ENCODE results near the gene MORN5.

Gene MORN5

DNA sequence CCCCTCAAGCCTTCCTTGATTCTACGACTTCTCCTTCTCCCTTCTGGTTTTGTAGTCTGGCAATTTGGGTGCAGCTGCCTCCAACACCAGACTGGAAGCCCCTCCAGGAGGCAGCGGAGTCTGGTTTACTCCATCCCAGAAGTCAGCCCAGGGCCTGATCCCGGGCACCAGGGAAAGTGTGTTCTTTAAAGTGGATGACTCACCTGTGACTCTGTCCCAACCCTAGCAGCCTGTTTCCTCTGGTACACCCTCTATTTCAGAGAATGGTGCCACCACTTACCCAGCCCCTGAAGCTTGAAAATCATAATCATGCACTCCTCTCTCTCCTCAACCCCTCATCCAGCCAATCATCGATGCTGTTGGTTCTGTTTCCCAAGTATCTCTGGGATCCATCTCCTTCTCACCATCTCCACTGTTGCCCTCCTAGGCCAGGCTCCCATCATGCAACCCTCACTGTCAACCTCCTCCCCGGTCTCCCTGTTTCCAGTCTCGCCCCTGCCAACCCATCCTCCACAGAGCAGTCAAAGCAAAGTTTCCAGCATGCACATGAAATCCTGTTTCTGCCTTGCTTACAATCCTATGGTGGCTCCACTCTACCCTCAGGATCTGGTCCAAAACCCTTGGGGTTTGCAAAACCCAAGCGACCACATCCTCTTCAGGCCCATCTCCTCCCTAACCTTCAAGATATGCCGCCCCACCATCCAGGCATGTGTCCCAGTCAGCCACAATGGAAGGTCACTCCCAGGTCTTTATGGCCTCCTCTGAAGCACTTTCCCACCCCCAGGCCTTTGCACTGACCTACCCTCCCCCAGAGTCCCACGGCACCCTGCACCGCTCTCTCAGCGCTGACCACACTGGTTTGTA is 58.6 kb downstream of the MORN5 start:
- no peak for DNase-seq

DNA sequence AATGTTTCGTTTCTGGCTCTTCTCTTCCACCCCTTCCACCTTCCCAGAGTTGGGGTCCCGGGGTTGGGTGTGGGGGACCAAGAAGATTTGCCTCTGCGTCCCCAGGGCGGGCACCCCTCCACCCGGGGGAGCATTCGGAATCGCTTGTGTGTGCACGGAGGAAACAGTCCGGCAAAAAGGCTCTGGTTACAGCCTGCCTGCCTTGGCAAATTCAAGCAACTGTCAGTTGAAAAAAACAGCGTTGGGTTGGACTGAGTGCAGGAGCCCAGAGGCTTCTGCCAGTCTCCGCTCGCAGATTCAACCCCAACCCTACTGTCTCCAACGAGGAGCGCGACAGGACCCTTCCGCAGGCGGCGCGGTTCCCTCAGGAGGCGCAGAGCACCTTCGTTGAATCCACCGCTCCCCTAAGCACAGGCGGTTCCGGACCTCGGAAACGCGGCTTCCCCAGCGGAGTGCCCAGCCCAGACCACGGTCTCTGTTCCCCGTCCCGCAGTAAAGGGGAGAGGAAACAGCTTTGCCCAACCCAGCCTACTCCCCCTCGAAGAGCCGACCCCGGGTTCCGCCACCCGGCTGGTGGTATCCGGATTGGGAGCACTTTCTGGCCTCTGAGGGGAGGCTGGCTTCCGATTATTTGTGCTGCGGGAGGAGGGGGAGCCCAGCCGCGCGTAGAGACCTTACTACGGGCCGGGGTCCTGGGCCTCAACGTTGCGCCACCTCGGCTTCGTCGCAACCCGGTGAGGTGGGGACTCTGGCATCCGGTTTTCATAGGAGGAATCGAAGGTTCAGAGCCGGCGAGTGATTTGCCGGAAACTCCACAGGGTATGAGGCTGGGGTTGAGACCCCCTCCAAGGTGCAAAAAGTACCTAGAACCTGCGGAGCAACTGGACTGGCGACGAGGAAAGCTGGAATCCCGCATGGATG is 59.5 kb downstream of the MORN5 start:
- DNase-seq = no peak

DNA sequence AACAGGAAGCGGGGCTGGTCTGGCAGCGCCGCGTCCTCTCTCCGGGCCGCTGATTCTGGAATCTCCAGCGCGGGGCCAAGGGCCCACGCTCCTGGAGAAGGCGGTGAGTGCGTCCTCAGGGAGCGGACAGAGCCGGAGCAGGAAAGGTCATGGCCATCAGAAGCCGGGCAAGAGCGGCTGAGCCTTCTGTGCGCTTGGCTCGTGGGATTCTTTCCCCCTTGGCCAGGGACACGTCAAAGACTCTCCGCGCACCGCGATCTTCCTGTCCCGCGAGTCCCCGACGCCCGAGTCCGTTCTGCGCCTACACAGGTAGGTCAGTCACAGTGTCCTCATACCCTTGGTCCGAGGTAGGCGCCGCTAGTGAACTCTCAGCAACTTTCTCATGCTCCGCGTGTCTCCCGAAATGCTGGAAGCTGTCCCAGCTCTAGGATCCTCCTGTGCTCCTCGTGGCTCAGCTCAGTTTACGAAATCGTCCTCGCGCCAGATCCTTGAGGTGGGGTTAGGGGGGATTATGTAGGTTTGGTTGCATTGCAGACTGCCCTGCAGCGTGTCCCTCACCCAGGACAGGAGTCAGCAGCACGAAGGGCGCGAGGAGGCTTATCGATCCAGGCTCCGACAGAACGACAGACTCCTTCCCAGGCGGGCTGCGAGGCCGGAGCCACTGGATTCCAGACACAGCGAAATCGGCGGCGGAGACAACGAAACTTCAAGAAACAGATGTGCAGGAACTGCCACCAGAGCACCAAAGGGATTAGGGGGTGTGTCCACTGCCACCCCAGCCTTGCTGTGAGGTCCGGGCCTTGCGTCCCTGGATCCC is 60.4 kb downstream of the MORN5 start:
- DNase-seq = no peak

DNA sequence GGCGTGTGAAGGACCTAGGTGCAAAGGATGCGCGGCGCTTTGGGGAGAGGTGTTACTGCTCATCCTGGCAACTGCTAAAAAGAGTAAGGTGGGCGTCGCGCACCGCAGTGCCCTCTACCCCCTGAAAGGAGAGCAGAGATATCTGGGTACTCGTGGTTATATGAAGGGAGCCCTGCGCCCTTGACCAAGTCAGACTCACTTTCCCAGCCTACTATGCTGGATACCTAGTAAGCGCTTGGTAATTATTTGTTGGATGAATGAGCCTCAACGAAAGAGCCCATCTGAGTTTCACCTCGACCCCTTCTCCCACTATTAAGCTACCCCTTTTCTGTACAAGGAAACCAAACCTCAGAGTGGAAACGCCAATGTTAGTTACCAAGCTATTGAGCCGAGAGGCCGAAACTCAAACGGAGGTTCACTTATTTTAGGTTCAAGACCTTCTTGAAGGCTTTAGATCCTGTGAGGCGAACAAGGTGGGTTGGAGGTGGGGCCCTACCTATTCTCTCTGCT is 61.0 kb downstream of the MORN5 start:
- DNase-seq = no peak

DNA sequence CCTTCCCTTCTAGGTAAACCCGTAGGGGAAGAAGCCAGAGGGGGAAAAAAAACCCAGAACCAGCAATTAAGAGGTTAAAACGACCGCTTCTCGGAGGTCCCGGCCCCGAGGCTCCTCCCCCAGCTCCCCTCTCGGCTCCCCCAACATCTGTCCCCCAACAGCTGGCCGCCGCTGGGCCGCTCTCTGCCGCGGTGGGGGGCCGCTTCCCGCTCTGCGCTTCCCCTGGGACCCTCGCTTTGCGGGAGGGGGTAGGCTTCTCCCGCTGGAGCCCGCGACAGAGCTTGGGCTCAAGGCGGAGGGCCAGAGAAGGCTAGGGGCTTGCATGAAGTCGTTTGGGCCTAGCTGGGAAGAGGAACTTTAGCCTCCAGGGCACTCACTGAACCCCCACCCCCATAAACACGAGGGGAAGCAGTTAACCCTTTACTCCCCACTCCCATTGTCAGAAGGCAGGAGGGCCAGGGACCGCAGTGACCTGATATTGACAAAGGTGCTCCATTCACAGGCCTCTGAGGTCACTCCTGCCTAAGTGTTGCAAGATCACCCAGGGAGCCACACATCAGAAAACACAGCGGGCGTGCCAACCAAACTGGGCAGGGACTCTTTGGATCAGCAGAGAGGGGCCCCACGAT is 61.6 kb downstream of the MORN5 start:
- no peak for DNase-seq

DNA sequence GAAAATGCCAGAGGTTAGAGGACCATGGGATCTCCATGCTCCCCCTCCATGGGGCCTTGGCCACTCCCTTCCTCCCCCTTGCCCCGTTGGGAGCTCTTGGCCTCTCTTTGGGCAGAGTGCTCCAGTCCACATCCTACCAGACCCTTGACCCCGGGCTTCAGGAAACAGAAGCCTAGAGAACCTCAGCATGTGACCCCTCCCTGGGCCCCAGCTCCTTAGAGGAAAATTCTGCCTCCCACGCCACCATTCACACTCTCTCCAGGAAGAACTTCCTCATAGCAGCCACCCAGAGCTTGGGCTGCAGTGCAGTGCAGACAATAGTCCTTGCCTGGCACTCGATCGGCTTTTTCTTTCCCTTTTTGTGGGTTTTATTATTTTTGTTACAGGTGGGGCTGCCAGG is 63.1 kb downstream of the MORN5 start:
- no peak for DNase-seq

DNA sequence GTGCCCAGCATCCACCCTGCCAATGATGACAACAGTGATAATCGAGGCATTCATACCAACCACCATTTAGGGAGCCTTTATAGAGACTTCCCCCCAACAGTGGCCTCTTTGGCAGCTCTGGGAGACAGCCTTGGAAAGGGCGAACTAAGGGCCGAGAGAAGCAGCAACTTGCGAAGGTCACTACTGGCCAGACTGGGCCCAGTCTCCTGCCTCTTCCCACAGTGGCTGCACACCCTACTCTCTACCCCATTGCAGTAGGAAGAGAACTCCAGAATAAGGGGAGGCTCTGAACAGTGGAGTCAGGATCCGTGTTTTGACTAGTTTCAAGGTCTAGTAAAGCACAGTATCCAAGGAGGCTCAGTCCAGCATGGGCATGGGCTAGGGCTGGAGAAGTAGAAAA is 63.7 kb downstream of the MORN5 start:
- DNase-seq = no peak

DNA sequence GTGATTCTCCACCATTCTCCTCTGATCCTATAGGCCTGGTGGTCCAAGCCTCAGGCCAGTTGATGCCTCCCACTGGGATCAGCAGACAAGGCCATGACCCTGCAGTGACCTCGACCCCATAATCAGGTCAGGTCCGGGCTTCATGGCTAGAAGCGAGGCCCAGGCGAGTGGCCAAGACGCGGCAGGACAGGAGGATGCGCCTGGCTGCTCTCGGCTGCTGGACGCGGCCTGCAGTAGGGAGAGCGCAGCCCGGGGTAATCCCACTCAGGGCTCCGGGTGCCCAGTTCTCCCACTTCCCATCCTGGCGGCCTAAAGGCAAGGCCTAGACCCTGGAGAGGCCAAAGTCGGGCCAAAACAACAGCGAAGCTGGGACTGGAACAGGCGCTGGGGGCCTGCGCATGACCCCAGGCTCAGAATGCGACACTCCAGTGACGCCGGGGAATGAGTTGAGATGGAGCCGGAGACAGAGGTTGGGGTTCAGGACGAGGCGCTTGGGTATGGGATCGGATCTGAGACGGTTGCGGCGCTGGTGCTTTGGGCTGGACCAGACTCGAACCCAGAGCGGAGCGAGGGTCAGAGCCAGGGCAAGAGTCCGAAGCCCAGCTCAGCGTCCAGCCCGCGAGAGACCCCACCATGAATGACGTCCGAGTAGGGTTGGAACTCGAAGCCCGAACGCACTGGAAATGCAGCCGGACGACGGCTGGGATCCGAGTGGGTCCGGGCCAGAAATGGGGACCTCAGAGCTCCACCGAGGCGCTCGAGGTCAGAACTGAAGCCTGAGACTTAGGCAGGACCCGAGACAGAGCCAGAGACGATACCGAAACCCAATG is 65.8 kb downstream of the MORN5 start:
- DNase-seq = no peak

DNA sequence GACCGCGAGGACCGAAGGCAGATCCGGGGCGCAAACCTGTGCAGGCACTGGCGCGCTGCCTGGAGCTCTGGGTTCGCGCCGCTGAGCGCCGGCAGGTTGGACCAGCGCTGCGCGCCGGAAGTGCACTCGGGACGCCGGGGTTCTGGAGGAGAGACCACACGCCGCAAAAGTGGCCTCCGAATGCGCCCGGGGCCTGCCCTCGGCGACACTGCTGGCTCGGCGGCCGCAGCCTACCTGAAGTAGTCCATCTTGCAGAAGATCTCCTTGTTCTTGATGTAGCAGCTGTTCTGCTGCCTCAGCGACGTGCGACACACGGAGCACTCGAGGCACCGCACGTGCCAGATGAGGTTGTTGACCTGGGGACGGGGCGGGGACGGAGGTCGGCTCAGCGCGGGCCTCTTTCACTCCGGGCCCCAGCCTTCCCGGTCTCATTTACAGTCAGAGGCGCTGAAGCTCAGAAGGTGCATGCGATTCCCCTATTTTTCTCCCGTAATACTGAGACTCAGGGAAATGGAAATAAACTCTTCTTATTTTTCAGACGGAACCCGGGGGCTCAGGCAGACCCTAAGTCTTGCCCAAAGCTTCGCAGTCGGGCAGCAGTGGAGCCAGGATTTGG is 66.5 kb downstream of the MORN5 start:
- DNase-seq = no peak

DNA sequence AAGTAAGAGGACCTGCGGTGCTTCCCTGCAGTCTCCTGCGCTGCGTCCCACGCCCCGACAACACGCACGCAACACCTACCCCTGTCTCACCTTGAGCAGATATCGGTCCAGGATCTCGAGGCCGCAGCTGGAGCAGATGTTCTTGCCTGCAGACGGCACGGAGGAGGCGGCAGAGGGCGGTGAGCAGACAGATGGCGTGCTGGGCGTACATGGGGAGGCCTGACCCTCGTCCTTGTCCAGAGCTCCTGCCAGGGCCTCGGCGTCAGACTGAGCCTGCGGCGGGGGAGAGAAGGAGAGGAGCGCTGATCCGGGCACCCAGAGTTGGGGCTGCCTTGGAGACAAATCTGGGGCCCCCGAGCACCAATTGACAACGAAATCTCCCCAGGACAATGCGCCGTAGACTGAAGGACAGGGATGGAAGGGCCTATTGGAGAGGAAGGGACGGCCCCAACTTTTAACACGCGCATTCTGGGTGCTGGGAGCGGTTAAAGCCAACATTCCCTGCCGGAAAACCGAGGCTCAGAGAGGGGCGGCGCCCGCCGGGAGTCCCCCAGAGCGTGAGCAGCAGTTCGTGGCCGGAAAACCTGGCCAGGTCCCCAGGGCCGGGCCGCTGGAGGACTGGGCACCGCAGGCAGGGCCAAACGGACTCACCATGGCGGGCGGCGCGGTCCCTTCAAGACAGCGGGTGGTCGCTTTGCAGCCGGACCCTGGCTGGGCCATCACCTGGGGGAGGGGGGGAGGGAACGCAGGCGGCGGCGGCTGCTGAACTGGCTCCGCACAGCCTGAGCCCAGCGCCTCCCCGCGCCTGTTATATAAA is 67.3 kb downstream of the MORN5 start:
- no peak for DNase-seq

DNA sequence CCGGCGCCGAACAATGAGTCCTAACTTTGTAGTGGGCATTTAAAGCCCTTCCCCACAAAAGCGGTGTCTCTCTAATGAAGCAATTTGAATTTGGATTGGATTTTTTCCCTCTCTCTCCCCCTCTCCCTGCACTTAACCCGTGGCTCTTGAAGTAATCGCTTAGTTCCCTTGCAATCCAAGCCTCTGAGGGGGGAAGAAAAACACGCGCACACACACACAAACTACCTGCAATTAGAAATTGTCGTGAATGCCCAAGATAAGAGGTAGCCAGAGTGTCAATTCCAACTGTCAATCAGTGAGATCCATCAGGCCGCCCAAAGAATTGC is 67.8 kb downstream of the MORN5 start:
- DNase-seq = no peak

DNA sequence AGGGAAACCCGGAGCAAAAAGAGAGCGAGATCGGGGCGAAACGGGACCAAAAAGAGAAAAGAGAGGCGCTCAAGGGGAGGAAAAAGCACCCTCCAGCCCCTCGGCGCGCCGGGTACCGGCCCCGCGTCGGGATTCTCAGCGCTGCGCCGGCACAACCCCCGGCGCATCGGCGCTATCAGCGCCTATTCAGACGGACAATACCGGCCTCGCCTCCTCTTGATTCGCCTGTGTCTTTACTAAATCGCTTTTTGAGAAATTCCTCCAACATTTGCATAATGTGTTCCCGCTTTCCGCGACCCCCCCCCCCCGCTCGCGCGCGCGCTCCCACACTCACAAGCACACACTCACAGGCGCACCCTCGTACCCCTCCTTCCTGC is 68.5 kb downstream of the MORN5 start:
- no peak for DNase-seq

DNA sequence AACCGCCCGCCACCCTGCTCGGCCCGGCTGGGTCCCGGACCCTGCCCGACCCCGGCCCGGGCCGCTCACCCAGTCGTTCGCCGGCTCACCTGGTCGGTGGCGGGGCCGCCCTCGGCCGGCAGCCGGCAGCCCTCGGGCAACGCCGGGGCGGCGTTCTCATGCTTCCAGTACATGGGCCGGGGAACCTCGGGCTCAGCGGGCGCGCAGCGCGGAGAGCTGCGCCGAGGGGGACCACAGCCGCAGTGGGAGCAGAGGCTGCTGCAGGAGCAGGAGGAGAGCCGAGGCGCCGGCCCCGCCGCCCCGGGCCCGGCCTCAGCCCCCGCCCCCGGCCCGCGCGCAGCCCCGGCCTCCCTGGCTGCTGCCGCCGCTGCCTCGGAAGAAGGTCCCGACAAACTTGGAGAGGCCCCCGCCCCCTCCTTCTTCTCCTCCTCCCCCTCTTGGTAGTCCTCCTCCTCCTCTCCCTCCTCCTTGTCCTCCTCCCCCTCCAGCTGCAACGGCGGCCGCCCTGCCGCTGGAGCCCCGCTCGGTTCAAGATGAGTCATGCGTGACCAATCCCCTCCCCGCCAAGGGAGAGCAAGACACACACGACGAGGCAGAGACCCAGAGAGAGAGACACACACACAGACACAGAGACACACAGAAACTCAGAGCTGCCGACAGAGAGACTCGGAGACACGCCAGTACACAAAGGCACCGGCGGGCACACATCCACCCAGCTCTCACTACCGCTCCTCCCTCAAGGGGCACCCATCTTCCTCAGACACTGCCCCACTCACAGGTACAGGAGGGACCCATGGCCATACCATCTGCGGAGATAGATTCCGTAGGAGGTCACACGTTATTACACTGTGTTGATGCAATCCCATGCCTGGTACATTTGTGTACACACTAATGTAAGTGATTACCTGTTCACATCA is 69.1 kb downstream of the MORN5 start, which contains the start of gene LHX6:
TSS of gene LHX6 (minus strand) at position 390 of the 917 bp plus-strand sequence. CDS start at position 173, 217 bp downstream.
- no peak for DNase-seq

DNA sequence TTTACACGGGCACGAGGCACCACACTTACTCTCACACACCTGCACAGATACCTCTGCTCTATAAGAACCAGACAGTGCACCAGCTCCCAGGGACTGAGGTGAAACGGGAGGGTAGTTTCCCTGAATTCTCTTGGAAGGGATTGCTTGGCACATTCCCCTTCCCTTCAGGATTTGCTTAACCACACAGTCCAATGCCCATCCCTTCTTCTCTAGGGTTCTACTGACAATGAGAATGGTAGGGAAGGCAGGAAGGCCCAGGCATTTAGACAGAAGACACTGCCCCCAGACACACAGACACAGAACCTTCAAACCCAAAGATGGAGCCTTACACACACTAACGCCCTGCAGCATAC is 69.8 kb downstream of the MORN5 start:
- no peak for DNase-seq

DNA sequence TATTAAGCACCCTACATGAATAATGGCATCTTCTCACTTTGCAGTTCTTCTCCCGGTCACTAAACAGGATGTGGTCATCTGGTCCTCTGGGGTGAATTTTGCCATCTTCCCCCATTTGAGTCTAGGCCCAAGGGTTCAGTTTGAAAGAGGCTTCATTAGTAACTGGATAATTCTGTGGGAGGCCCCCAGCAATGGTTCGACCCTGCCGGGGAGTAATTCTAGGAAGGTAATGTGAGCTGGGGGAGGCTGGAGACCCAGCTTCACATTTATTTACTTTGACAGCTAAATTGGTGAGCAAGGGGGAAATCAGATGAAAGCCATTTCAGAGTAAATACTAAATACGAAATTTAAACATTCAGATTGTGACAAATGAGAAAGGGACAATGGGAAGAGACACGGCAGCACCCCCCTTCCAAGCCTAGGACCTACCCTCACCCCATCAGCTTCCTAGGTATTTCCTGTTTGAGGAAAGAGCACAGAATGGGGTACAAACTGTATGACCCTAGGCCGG is 73.1 kb downstream of the MORN5 start:
- DNase-seq = no peak

DNA sequence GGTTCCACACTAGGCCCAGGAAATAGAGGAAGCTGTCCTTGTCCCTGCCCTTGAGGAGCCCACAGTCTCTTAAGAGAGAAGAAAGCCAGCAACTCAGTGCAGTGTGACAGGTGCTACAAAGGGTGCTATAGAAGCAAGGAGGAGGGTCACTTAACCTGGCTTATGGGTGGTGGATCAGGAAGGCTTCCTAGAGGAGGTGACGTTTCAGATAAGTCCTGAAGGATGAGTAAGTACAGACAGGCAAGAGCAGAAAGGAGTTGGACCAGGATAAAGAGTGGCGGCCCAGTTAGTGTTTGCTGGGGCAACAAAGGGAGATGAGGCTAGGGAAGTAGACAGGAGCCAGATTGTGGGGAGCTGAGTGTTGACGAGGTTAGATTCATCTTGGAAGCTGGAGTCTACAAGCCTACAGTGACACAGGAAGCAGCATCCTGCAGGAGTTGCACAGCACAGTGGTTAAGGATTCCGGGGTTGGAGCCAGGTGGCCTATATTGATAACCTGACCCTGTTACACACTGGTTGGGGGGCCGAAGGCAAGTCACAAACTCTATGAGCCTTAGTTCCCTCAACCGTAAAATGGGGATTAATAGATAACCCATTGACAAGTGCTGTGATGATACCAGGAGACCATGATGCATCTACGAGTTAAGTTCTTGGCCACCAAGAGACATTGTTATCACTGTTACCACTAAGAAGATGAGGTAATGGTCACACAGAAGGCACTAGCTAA is 74.5 kb downstream of the MORN5 start:
- no peak for DNase-seq

DNA sequence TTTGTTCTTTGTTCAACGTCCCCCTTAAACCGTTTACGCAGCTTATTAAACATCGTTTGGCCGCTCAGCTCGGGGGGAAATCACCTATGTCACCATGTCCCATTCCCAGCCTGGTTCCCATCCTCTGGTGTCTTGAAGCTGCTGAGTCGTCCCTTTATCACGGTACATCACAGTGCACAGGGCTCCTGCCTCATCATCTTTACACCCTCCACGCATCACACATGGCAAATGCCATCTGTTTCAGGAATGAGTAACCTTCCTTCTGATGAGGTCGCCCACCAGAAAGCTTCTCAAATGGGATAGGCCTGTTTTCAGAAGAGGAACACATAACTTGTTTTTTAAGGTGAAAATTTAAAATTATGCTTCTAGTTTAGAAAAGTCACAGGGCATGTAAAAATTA is 77.0 kb downstream of the MORN5 start:
- DNase-seq = no peak

DNA sequence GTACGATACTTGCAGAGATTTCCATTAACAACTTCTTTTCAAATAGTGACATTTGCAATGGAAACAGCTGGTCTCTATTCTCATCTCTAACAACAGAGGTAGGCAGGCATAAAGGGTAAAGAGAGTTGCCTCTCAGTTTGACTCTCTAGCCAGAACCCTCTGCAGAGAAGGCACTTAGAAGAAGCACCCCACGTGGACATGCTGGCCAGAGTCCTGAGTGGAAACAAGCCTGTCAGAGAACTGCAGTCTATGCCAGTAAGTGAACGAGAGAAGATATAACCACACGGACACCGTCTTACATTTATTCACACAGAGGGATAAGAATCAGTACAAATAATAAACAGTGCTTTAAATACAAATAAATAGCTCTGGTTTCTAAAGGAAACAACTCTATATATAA is 80.0 kb downstream of the MORN5 start:
- no peak for DNase-seq

Data from activated naive CD4-positive, alpha-beta T cell treated with anti-CD3 and anti-CD28 coated beads, Interleukin-2, amount 50 U/mL, for 16 hours (primary cell).